GM23338 (cell line): ENCODE results near the gene THRB.

Experiments
- EZH2 ChIP-seq: fragments of 200-600 bp; sonication (generic); IDR thresholded peaks from one replicate; pipeline ENCODE4 v1.8.0; 2017; ENCODE audit warnings: antibody characterized with exemption, mild to moderate bottlenecking, low read depth; ENCODE audit not compliant: unreplicated experiment
- EZH2phosphoT487 ChIP-seq: fragments of 200-600 bp; sonication (generic); IDR thresholded peaks from one replicate; pipeline ENCODE4 v1.8.1; 2018; ENCODE audit warnings: antibody characterized with exemption; ENCODE audit not compliant: unreplicated experiment
- POLR2AphosphoS5 ChIP-seq: IDR thresholded peaks from 2 replicates; pipeline ENCODE4 v1.6.1; 2016; ENCODE audit warnings: antibody characterized with exemption, low read depth
- TF ChIP-seq, protein P1 (sequence below), 2 experiments: fragments of 200-600 bp in 1 of 2; sonication (generic) in 1 of 2; conservative IDR thresholded peaks; 2 replicates each; pipeline versions ENCODE4 v1.5.1 to v1.6.1; 2016 to 2017; ENCODE audit warnings: antibody characterized with exemption in 2 of 2, low read depth in 2 of 2, mild to moderate bottlenecking in 2 of 2, moderate library complexity in 1 of 2
- TF ChIP-seq, protein P2 (sequence below): fragments of 250-450 bp; sonication (Bioruptor Pico); IDR thresholded peaks from 2 replicates; pipeline ENCODE4 v1.5.0; 2020; ENCODE audit warnings: mild to moderate bottlenecking, moderate library complexity
- TF ChIP-seq, protein P3 (sequence below): IDR thresholded peaks from one replicate; pipeline ENCODE4 v1.6.1; 2018; ENCODE audit warnings: antibody characterized with exemption; ENCODE audit not compliant: unreplicated experiment

DNA sequence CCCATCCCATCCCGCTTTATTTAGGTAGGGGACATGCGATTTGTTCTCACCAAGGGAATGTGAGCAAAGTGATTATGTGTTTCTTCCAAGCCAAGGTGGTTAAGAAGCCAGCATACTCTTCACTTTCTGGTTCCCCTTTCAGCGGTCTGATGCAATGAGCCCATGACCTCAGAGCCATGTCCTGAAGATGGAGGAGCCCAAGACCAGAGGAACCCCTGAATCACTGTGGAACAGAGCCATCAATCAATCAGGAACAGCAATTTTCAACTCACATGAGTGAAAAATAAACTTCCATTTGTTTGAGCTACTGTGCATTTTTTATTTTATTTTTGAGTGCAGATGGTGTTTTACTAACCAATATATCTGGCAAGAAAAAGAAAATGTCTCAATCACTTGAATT, 10.8 kb downstream of the THRB start:
- TF ChIP-seq POLR2AphosphoS5 (no peak), EZH2phosphoT487 (no peak), EZH2 (no peak)
- TF ChIP-seq, protein P1, sequence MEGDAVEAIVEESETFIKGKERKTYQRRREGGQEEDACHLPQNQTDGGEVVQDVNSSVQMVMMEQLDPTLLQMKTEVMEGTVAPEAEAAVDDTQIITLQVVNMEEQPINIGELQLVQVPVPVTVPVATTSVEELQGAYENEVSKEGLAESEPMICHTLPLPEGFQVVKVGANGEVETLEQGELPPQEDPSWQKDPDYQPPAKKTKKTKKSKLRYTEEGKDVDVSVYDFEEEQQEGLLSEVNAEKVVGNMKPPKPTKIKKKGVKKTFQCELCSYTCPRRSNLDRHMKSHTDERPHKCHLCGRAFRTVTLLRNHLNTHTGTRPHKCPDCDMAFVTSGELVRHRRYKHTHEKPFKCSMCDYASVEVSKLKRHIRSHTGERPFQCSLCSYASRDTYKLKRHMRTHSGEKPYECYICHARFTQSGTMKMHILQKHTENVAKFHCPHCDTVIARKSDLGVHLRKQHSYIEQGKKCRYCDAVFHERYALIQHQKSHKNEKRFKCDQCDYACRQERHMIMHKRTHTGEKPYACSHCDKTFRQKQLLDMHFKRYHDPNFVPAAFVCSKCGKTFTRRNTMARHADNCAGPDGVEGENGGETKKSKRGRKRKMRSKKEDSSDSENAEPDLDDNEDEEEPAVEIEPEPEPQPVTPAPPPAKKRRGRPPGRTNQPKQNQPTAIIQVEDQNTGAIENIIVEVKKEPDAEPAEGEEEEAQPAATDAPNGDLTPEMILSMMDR (conservative IDR thresholded peaks at IDR 0.05; ENCODE audit: low read depth in 2 of 2): no peak
- TF ChIP-seq, protein P2, sequence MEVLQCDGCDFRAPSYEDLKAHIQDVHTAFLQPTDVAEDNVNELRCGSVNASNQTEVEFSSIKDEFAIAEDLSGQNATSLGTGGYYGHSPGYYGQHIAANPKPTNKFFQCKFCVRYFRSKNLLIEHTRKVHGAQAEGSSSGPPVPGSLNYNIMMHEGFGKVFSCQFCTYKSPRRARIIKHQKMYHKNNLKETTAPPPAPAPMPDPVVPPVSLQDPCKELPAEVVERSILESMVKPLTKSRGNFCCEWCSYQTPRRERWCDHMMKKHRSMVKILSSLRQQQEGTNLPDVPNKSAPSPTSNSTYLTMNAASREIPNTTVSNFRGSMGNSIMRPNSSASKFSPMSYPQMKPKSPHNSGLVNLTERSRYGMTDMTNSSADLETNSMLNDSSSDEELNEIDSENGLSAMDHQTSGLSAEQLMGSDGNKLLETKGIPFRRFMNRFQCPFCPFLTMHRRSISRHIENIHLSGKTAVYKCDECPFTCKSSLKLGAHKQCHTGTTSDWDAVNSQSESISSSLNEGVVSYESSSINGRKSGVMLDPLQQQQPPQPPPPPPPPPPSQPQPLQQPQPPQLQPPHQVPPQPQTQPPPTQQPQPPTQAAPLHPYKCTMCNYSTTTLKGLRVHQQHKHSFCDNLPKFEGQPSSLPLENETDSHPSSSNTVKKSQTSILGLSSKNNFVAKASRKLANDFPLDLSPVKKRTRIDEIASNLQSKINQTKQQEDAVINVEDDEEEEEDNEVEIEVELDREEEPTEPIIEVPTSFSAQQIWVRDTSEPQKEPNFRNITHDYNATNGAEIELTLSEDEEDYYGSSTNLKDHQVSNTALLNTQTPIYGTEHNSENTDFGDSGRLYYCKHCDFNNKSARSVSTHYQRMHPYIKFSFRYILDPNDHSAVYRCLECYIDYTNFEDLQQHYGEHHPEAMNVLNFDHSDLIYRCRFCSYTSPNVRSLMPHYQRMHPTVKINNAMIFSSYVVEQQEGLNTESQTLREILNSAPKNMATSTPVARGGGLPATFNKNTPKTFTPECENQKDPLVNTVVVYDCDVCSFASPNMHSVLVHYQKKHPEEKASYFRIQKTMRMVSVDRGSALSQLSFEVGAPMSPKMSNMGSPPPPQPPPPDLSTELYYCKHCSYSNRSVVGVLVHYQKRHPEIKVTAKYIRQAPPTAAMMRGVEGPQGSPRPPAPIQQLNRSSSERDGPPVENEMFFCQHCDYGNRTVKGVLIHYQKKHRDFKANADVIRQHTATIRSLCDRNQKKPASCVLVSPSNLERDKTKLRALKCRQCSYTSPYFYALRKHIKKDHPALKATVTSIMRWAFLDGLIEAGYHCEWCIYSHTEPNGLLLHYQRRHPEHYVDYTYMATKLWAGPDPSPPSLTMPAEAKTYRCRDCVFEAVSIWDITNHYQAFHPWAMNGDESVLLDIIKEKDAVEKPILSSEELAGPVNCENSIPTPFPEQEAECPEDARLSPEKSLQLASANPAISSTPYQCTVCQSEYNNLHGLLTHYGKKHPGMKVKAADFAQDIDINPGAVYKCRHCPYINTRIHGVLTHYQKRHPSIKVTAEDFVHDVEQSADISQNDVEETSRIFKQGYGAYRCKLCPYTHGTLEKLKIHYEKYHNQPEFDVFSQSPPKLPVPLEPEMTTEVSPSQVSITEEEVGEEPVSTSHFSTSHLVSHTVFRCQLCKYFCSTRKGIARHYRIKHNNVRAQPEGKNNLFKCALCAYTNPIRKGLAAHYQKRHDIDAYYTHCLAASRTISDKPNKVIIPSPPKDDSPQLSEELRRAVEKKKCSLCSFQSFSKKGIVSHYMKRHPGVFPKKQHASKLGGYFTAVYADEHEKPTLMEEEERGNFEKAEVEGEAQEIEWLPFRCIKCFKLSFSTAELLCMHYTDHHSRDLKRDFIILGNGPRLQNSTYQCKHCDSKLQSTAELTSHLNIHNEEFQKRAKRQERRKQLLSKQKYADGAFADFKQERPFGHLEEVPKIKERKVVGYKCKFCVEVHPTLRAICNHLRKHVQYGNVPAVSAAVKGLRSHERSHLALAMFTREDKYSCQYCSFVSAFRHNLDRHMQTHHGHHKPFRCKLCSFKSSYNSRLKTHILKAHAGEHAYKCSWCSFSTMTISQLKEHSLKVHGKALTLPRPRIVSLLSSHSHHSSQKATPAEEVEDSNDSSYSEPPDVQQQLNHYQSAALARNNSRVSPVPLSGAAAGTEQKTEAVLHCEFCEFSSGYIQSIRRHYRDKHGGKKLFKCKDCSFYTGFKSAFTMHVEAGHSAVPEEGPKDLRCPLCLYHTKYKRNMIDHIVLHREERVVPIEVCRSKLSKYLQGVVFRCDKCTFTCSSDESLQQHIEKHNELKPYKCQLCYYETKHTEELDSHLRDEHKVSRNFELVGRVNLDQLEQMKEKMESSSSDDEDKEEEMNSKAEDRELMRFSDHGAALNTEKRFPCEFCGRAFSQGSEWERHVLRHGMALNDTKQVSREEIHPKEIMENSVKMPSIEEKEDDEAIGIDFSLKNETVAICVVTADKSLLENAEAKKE: no peak
- TF ChIP-seq, protein P3, sequence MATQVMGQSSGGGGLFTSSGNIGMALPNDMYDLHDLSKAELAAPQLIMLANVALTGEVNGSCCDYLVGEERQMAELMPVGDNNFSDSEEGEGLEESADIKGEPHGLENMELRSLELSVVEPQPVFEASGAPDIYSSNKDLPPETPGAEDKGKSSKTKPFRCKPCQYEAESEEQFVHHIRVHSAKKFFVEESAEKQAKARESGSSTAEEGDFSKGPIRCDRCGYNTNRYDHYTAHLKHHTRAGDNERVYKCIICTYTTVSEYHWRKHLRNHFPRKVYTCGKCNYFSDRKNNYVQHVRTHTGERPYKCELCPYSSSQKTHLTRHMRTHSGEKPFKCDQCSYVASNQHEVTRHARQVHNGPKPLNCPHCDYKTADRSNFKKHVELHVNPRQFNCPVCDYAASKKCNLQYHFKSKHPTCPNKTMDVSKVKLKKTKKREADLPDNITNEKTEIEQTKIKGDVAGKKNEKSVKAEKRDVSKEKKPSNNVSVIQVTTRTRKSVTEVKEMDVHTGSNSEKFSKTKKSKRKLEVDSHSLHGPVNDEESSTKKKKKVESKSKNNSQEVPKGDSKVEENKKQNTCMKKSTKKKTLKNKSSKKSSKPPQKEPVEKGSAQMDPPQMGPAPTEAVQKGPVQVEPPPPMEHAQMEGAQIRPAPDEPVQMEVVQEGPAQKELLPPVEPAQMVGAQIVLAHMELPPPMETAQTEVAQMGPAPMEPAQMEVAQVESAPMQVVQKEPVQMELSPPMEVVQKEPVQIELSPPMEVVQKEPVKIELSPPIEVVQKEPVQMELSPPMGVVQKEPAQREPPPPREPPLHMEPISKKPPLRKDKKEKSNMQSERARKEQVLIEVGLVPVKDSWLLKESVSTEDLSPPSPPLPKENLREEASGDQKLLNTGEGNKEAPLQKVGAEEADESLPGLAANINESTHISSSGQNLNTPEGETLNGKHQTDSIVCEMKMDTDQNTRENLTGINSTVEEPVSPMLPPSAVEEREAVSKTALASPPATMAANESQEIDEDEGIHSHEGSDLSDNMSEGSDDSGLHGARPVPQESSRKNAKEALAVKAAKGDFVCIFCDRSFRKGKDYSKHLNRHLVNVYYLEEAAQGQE: no peak
